ENCODE results near the gene C16orf87. TPM values are rescaled to one million over a fixed set of nuclear protein-coding genes. Genes with fewer than 3 reads are reported as not detected.

C16orf87 gene
- polyA plus RNA-seq, 1 donor (not counting 4 experiments of a cell fraction or from before 2014, with no cell fraction given) = 10.2 TPM

- H3K4me3 ChIP-seq (ENCODE audit: control insufficient read depth in 2 of 3, extremely low read depth in 1 of 3, insufficient read depth in 2 of 3, low read depth in 1 of 3, low read length in 3 of 3) = peak overlapping the region in 1 of 3 experiments; percentile 1
- H4K20me1 ChIP-seq (ENCODE audit: control insufficient read depth, extremely low read depth, insufficient read depth, low read length) = no peaks in the 10 kb centered on the region
- H3K9me3 ChIP-seq (ENCODE audit: control insufficient read depth, low read depth, low read length) = no peaks in the 10 kb centered on the region
- FAIRE-seq (no peak), DNase-seq (ENCODE audit: low read depth, low spot score) (no peak)
- no peak overlapping the region for H2AFZ ChIP-seq (ENCODE audit: control insufficient read depth, low read length)
- H3K4me2 ChIP-seq (ENCODE audit: control insufficient read depth, extremely low read depth, insufficient read depth, low read depth, low read length) = peak overlapping the region; percentile 72
- no peak overlapping the region for H3K9ac ChIP-seq (ENCODE audit: control insufficient read depth, extremely low read depth, insufficient read depth, low read length)
- TF ChIP-seq EZH2 (IDR thresholded peaks at IDR 0.05; ENCODE audit: low read length) = no peak
- no peak for TF ChIP-seq CTCF (optimal IDR thresholded peaks at IDR 0.05 in 1 of 3, IDR thresholded peaks at IDR 0.05 in 1 of 3, conservative IDR thresholded peaks at IDR 0.05 in 1 of 3; ENCODE audit: extremely low read depth in 1 of 3, insufficient read depth in 2 of 3, low read length in 3 of 3)
- H3K27ac ChIP-seq (ENCODE audit: control insufficient read depth, insufficient read depth, low read length) = peak overlapping the region; percentile 7
- H3K79me2 ChIP-seq (ENCODE audit: control insufficient read depth, insufficient read depth, low read length) = peaks cover 59% of the 10 kb centered on the region
- no peaks in the 10 kb centered on the region for H3K36me3 ChIP-seq (ENCODE audit: control insufficient read depth in 2 of 2, extremely low read depth in 1 of 2, insufficient read depth in 2 of 2, low read length in 2 of 2)
- H3K4me1 ChIP-seq (ENCODE audit: control insufficient read depth, extremely low read depth, insufficient read depth, low read length) = peaks cover 26% of the 10 kb centered on the region
- dilution Hi-C loops (cut with MboI; ENCODE audit: extremely low pct_ligation_motif_present, low sequenced_read_pairs) = no loop called here
- no peaks in the 10 kb centered on the region for H3K27me3 ChIP-seq (ENCODE audit: control insufficient read depth, extremely low read depth, insufficient read depth, low read length)
- no peaks in the 10 kb centered on the region for H3K9me1 ChIP-seq (ENCODE audit: control insufficient read depth, extremely low read depth, insufficient read depth, low read length)
Observed at GRCh38 chr16:46826631-46827030, 4.3 kb downstream of the C16orf87 start.

- no peak for DNase-seq (ENCODE audit: low read depth, low spot score)
- Histone ChIP-seq H3K4me3 (ENCODE audit: control insufficient read depth in 2 of 3, extremely low read depth in 1 of 3, insufficient read depth in 2 of 3, low read depth in 1 of 3, low read length in 3 of 3) (no peak overlapping the region), H3K9ac (ENCODE audit: control insufficient read depth, extremely low read depth, insufficient read depth, low read length) (no peak overlapping the region), H3K4me2 (ENCODE audit: control insufficient read depth, extremely low read depth, insufficient read depth, low read depth, low read length) (no peak overlapping the region), H3K36me3 (ENCODE audit: control insufficient read depth in 2 of 2, extremely low read depth in 1 of 2, insufficient read depth in 2 of 2, low read length in 2 of 2) (no peaks in the 10 kb centered on the region), H3K4me1 (ENCODE audit: control insufficient read depth, extremely low read depth, insufficient read depth, low read length) (peaks cover 16% of the 10 kb centered on the region), H2AFZ (ENCODE audit: control insufficient read depth, low read length) (no peak overlapping the region), H4K20me1 (ENCODE audit: control insufficient read depth, extremely low read depth, insufficient read depth, low read length) (no peaks in the 10 kb centered on the region), H3K9me3 (ENCODE audit: control insufficient read depth, low read depth, low read length) (no peaks in the 10 kb centered on the region), H3K27me3 (ENCODE audit: control insufficient read depth, extremely low read depth, insufficient read depth, low read length) (no peaks in the 10 kb centered on the region), H3K79me2 (ENCODE audit: control insufficient read depth, insufficient read depth, low read length) (peaks cover 48% of the 10 kb centered on the region), H3K9me1 (ENCODE audit: control insufficient read depth, extremely low read depth, insufficient read depth, low read length) (no peaks in the 10 kb centered on the region), H3K27ac (ENCODE audit: control insufficient read depth, insufficient read depth, low read length) (no peak overlapping the region)
- no peak for FAIRE-seq
- TF ChIP-seq CTCF (optimal IDR thresholded peaks at IDR 0.05 in 1 of 3, IDR thresholded peaks at IDR 0.05 in 1 of 3, conservative IDR thresholded peaks at IDR 0.05 in 1 of 3; ENCODE audit: extremely low read depth in 1 of 3, insufficient read depth in 2 of 3, low read length in 3 of 3) = no peak
- TF ChIP-seq EZH2 (IDR thresholded peaks at IDR 0.05; ENCODE audit: low read length) = no peak
- dilution Hi-C loops (cut with MboI; ENCODE audit: extremely low pct_ligation_motif_present, low sequenced_read_pairs) = no loop called here
Observed at GRCh38 chr16:46822270-46822669, 8.7 kb downstream of the C16orf87 start.
